Fibroblast of mammary gland (primary cell): ENCODE data around the gene CDH4.

Experiments used
- DNase-seq: peaks from one replicate; pipeline ENCODE4 v3.0.0-alpha.2; 2010; ENCODE audit warnings: low read depth
- H3K4me3 ChIP-seq: 2 replicates; pipeline ENCODE4 v1.5.1; 2011; ENCODE audit warnings: low read depth, mild to moderate bottlenecking, low read length, moderate library complexity; ENCODE audit not compliant: control insufficient read depth
- CTCF ChIP-seq: conservative IDR thresholded peaks from 2 replicates; pipeline ENCODE4 v1.5.1; 2011; ENCODE audit warnings: low read depth, low read length, inconsistent platforms; ENCODE audit not compliant: control insufficient read depth, insufficient read depth

The CDH4 gene

DNA sequence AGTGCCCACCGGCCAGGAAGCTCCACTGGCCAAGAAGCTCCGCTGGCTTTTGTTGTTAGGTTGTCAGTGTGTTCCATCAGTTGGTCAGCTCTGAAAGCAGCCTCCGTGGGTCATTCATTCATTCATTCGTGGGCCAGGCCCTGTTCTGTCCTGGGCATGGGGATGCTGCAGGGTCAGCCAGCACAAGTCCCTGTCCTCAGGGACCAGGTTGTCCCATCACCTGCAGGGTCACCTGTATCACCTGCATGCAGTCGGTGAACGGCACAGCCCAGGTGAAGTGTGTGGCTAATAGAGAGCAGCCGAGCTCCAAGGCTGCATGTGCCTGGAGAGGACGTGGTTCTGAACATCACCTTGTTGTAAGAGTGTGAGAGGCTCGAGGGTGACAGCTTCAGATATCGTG is 403.5 kb downstream of the CDH4 start:
- DNase-seq = no peak
- TF ChIP-seq CTCF = no peak
- H3K4me3 ChIP-seq = no peak overlapping the region

DNA sequence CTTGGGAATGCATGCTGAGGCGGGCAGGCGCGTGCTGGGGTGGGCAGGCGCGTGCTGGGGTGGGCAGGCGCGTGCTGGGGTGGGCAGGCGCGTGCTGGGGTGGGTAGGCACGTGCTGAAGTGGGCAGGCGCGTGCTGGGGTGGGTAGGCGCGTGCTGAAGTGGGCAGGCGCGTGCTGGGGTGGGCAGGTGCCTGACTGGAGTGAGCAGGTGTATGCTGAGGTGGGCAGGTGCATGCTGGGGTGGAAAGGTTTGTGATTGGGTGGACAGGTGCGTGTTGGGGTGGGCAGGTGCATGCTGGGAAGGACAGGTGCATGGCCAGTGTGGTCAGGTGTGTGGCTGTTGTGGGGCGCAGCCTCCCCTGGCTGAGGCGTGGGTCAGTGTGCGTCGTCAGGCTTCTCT is 404.1 kb downstream of the CDH4 start:
- H3K4me3 ChIP-seq = no peak overlapping the region
- TF ChIP-seq CTCF = no peak
- no peak for DNase-seq

DNA sequence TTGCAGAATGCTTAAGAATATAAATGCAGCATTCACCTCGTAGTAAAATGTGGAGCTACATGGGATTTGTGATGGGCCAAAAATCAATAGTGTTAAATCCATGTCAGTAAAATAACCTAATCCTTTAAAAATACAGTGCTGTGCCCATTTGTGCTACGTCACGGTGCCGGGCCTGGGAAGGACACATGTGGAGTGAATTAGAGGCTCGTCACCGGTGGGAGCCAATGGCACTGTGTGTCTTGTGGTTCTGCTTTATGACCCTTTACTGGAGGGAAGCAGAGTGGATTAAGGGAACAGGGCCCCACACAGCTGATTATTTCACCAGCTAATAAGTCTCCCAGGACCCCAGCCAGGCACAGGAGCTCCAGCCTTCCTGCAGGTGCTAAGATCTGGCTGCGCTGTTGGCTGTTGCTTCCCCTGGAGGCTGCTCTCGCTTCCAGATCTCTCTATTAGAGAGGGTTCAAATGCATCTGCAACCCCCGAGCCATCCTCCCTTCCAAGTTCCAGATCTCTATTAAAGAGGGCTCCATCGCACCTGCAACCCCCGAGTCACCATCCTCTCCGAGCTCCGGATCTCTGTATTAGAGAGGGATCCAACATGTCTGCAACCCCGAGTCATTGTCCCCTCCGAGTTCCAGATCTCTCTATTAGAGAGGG is 405.8 kb downstream of the CDH4 start:
- no peak overlapping the region for H3K4me3 ChIP-seq
- DNase-seq = no peak
- no peak for TF ChIP-seq CTCF

DNA sequence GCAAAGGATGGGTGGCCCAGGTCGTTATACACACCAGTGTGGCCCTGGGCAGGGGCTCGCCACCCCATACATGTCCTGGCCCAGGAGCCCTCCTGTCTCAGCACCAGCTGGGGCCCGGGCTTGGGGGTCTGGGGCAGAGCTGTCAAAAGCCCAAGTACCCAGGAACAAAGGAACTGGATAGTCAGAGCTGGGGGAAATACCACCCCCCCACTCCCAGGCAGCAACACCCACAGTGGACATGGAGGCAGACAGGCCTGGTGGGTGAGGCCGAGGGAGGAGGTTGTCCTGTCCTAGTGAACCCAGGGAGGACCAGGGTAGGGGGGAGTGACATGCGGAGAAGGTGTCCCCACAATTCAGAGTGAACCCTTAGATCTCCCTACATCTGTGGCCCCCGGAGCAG is 406.5 kb downstream of the CDH4 start:
- TF ChIP-seq CTCF = no peak
- DNase-seq = no peak
- H3K4me3 ChIP-seq = no peak overlapping the region

DNA sequence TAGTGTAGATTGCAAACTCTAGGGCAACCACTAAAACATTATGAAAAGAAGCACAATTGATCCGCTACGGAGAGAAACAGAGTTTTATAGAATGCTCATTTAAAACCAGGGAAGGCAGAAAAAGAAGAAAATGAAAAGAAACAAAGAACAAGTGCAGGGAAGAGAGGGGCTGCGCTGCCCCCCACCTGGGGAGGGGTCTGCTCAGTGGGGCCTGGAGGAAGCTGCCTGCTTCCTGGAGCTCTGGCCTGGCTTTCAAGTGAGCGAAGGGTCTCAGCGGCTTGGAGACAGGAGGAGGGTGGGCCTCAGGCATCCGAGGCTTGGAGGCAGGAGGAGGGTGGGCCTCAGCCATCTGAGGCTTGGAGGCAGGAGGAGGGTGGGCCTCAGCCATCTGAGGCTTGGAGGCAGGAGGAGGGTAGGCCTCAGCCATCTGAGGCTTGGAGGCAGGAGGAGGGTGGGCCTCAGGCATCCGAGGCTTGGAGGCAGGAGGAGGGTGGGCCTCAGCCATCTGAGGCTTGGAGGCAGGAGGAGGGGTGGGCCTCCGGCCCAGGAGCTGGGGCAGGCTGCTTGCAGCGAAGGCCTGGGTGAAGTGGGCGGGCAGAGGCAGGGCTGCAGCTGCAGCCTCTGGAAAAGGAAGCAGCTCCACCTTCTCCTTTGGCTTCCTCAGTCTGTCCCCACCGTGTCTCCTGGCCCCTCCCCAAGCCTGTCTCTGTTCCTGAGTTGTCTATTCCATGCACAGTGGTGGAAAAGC is 407.4 kb downstream of the CDH4 start:
- TF ChIP-seq CTCF = no peak
- H3K4me3 ChIP-seq = no peak overlapping the region

DNA sequence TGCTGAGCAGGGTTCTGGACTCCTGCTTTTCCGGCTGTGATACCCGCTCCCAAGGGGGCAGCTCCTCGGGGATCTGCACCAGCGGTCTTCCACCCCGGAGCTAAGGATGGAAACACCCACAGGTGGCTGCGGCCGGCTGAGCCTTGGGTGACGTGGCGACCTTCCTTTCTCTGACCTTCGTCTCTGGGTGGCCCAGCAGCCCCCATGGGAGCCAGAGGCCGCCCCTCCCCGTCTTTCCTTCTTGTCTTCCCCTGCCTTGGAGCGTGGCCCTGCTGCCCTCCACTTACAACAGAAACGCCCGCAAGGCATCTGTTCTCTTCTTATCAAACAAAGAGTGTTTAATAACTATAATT is 407.9 kb downstream of the CDH4 start:
- no peak overlapping the region for H3K4me3 ChIP-seq
- no peak for TF ChIP-seq CTCF
- DNase-seq = no peak

More for the DNA sequence above, 407.4 kb downstream of the CDH4 start:
- no peak for DNase-seq
